HG03571 (cell line): ENCODE data around the gene QRICH1.
"Not testable (repeated sequence)": the region's sequence is repeated elsewhere in the genome, so short reads cannot be mapped to it uniquely, and the experiment has no call there.

Experiments
- ATAC-seq: cut with Tn5 transposase; IDR thresholded peaks from one replicate; pipeline ENCODE4 v1.9.1; 2021; ENCODE audit not compliant: unreplicated experiment

QRICH1 gene

GRCh38 chr3:49017971-49018706 lies 75.7 kb downstream of the QRICH1 start, which contains the start of gene DALRD3:
Gene DALRD3 (minus strand): TSS chr3:49018580. CDS start chr3:49018564, 16 bp downstream.
- ATAC-seq, result no peak

- ATAC-seq, result no peak
Measured at GRCh38 chr3:49017229-49017970, 76.5 kb downstream of the QRICH1 start.

- ATAC-seq, result no peak
Measured at GRCh38 chr3:49016414-49017228, 77.2 kb downstream of the QRICH1 start.

GRCh38 chr3:49015765-49016164 lies 78.1 kb downstream of the QRICH1 start:
- no peak for ATAC-seq

- no peak for ATAC-seq
Measured at GRCh38 chr3:49015072-49015471, 78.8 kb downstream of the QRICH1 start.

GRCh38 chr3:49013738-49014660 lies 79.9 kb downstream of the QRICH1 start:
- no peak for ATAC-seq

GRCh38 chr3:49013113-49013737 lies 80.6 kb downstream of the QRICH1 start:
- no peak for ATAC-seq

- ATAC-seq, result no peak
Measured at GRCh38 chr3:49012441-49013017, 81.3 kb downstream of the QRICH1 start.

- ATAC-seq, result no peak
Measured at GRCh38 chr3:49009396-49009795, 84.5 kb downstream of the QRICH1 start.

GRCh38 chr3:49008627-49009026 lies 85.2 kb downstream of the QRICH1 start:
- not testable (repeated sequence) for ATAC-seq

- ATAC-seq, result peak; percentile 22
Measured at GRCh38 chr3:49007771-49008528, 85.9 kb downstream of the QRICH1 start.

- peak; percentile 81 for ATAC-seq
Measured at GRCh38 chr3:49007068-49007770, 86.7 kb downstream of the QRICH1 start, which contains the start of gene WDR6. Gene WDR6 (plus strand): TSS chr3:49007391. CDS start chr3:49007432, 41 bp downstream.

GRCh38 chr3:49006408-49007067 lies 87.3 kb downstream of the QRICH1 start:
- no peak for ATAC-seq

GRCh38 chr3:49005998-49006397 lies 87.9 kb downstream of the QRICH1 start:
- no peak for ATAC-seq

- ATAC-seq, result no peak
Measured at GRCh38 chr3:49005303-49005680, 88.6 kb downstream of the QRICH1 start.

GRCh38 chr3:49004352-49005302 lies 89.2 kb downstream of the QRICH1 start:
- no peak for ATAC-seq
